ENCODE results near the gene ARNT2.

- TF ChIP-seq CTCF (conservative IDR thresholded peaks at IDR 0.05 in 1 of 2, IDR thresholded peaks at IDR 0.05 in 1 of 2; ENCODE audit: low read depth in 1 of 2, low read length in 2 of 2) (no peak), EZH2 (IDR thresholded peaks at IDR 0.05; ENCODE audit: low read length, missing control alignments) (no peak)
These were observed 87.1 kb downstream of the ARNT2 start for GRCh38 chr15:80491163-80491847.
